LNCaP clone FGC (cell line): ENCODE data around the gene YPEL2.
"Not testable (repeated sequence)": the region's sequence is repeated elsewhere in the genome, so short reads cannot be mapped to it uniquely, and the experiment has no call there.

Experiments used
- DNase-seq: peaks from one replicate; pipeline ENCODE4 v3.0.0-alpha.2; 2011; ENCODE audit warnings: low read depth
- H3K4me3 ChIP-seq: 2 replicates; pipeline ENCODE4 v1.5.1; 2011; ENCODE audit warnings: mild to moderate bottlenecking, low read depth, low read length, control low read depth
- CTCF ChIP-seq: IDR thresholded peaks from 2 replicates; pipeline ENCODE4 v1.5.1; 2012; ENCODE audit warnings: mild to moderate bottlenecking; ENCODE audit not compliant: control insufficient read depth, insufficient read depth; ENCODE audit errors: extremely low read depth

YPEL2 gene

GRCh38 chr17:59331129-59331928 lies at the start of gene YPEL2:
YPEL2 (plus strand) TSS chr17:59331655; CDS start chr17:59353410, 21,755 bp downstream.
- peak within 1 kb of the TSS; percentile 84 for H3K4me3 ChIP-seq
- DNase-seq, result peak; percentile 75
- TF ChIP-seq CTCF, result no peak

GRCh38 chr17:59284317-59284716 lies 47.1 kb upstream of the YPEL2 start:
- TF ChIP-seq CTCF, result no peak
- no peak overlapping the region for H3K4me3 ChIP-seq
- no peak for DNase-seq

- no peak for DNase-seq
- no peak overlapping the region for H3K4me3 ChIP-seq
- TF ChIP-seq CTCF, result no peak
Measured at GRCh38 chr17:59287452-59287851, 44.0 kb upstream of the YPEL2 start.

GRCh38 chr17:59287891-59288290 lies 43.6 kb upstream of the YPEL2 start:
- H3K4me3 ChIP-seq, result no peak overlapping the region
- no peak for TF ChIP-seq CTCF
- DNase-seq, result no peak

GRCh38 chr17:59289981-59290301 lies 41.5 kb upstream of the YPEL2 start:
- TF ChIP-seq CTCF, result no peak
- H3K4me3 ChIP-seq, result no peak overlapping the region
- DNase-seq, result peak; percentile 94

- H3K4me3 ChIP-seq, DNase-seq: not testable (repeated sequence)
Measured at GRCh38 chr17:59290302-59290998, 41.0 kb upstream of the YPEL2 start.

GRCh38 chr17:59292174-59292523 lies 39.3 kb upstream of the YPEL2 start:
- no peak for TF ChIP-seq CTCF
- no peak overlapping the region for H3K4me3 ChIP-seq
- DNase-seq, result no peak
